Pulmonary artery endothelial cell (primary cell): ENCODE data around the gene MELTF. TPM values are rescaled to one million over a fixed set of nuclear protein-coding genes. Genes with fewer than 3 reads are reported as not detected.

Source experiments
- DNase-seq: peaks from one replicate; pipeline ENCODE4 v3.0.0-alpha.2; 2011; ENCODE audit warnings: low read depth, low spot score
- total RNA-seq: library from RNA; depleted of rRNA; stranded (reverse); fragments of >200 nt; gene quantifications from 2 replicates; pipeline ENCODE4 v1.2.3, GENCODE V29; 2014

The MELTF gene
- total RNA-seq, 1 donor from 2014 or later, result 9.3 TPM

GRCh38 chr3:197027151-197027895 is 2.3 kb downstream of the MELTF start:
- no peak for DNase-seq

GRCh38 chr3:197026481-197026866 is 3.1 kb downstream of the MELTF start:
- DNase-seq, result no peak

- DNase-seq, result no peak
These were observed 3.7 kb downstream of the MELTF start for GRCh38 chr3:197025736-197026480.

GRCh38 chr3:197024881-197025735 is 4.5 kb downstream of the MELTF start:
- DNase-seq, result no peak

GRCh38 chr3:197023998-197024651 is 5.5 kb downstream of the MELTF start:
- no peak for DNase-seq

GRCh38 chr3:197023241-197023997 is 6.2 kb downstream of the MELTF start:
- no peak for DNase-seq

- no peak for DNase-seq
These were observed 7.0 kb downstream of the MELTF start for GRCh38 chr3:197022405-197023231.

GRCh38 chr3:197021729-197022404 is 7.8 kb downstream of the MELTF start:
- no peak for DNase-seq

GRCh38 chr3:197021231-197021630 is 8.4 kb downstream of the MELTF start:
- no peak for DNase-seq

- DNase-seq, result no peak
These were observed 10.1 kb downstream of the MELTF start for GRCh38 chr3:197019535-197019934.

- no peak for DNase-seq
These were observed 10.6 kb downstream of the MELTF start for GRCh38 chr3:197019021-197019420.

GRCh38 chr3:197017003-197017402 is 12.6 kb downstream of the MELTF start:
- DNase-seq, result no peak

GRCh38 chr3:197015790-197016736 is 13.6 kb downstream of the MELTF start:
- DNase-seq, result no peak

GRCh38 chr3:197014942-197015575 is 14.6 kb downstream of the MELTF start:
- no peak for DNase-seq

- no peak for DNase-seq
These were observed 15.6 kb downstream of the MELTF start for GRCh38 chr3:197014024-197014423.

GRCh38 chr3:197012540-197012883 is 17.1 kb downstream of the MELTF start:
- DNase-seq, result no peak

- no peak for DNase-seq
These were observed 17.7 kb downstream of the MELTF start for GRCh38 chr3:197011780-197012539.
